GM10847 (cell line): ENCODE measurements around the gene DPP6.

Experiments
- POLR2A ChIP-seq: IDR thresholded peaks from 2 replicates; pipeline ENCODE4 v1.6.1; 2011; ENCODE audit not compliant: insufficient read length; ENCODE audit errors: extremely low read depth

The DPP6 gene

GRCh38 chr7:154907651-154908620 lies 855.7 kb downstream of the DPP6 start:
- no peak for TF ChIP-seq POLR2A

- no peak for TF ChIP-seq POLR2A
These were observed 857.3 kb downstream of the DPP6 start for GRCh38 chr7:154909241-154910105.

- TF ChIP-seq POLR2A = no peak
These were observed 857.9 kb downstream of the DPP6 start for GRCh38 chr7:154910125-154910524.

GRCh38 chr7:154910977-154911376 lies 858.8 kb downstream of the DPP6 start:
- no peak for TF ChIP-seq POLR2A

GRCh38 chr7:154911411-154911810 lies 859.2 kb downstream of the DPP6 start:
- TF ChIP-seq POLR2A = no peak

DNA sequence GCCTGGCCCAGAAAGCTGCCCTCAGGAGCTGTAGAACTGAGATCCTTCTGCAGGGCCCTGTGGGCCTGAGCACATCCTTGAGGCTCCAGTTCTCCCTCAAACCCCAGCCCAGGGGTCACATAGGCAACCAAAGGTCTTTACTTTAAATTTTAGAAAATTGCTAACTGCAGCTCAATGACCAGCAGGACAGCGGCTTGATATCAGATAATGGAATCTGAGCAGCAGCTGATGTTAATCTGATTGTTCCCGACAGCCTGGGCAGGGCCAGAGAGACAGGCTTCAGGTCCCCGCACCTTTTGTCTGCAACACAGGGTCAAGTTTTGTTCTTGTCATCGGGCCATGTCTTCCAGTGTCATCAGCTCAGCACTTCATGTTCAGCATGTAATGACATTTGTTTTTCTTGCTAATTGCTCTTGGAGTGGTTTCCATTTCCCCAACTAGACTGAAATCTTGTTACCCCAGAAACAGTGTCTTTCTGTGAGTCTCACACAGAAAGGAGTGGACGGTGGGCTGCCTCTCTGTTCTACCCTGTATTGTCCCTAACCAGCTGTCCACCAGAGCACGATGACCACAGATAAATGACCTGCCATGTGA lies 859.8 kb downstream of the DPP6 start:
- TF ChIP-seq POLR2A = no peak

DNA sequence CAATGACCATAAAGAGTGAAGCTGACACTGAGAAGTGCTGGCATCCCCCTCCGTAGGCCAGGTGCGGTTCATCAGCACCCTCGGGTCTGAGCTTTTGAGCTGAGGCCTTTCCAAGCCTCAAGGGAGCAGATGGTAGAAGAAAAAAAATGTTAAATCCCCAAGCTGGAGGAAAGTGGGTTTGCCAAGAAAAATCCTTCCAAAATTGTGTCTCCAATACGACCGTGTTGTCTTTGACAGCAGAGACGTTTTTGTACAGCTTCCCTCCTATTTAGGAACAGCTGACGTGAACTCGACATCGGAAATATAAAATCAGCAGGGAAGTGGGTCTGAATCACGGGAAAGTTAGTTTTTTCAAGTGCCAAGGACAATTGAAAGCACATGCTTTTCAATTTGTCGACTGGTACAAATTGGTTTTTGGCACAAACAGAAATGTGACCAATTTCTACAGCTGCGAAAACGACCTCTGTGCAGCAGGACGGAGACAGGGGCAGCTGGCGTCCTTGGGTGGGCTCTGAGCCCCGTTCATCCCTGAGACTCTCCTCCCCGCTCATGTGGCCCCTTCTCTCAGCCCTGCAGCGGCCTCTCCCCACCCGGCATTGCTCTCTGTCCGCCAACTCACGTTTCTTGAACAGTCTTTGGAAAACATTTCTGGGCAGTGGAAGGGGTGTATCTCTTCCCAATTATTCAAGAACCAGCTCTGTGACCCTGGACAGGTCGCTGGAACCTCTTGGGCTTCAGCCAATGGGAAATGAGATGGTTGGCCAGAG lies 860.9 kb downstream of the DPP6 start:
- no peak for TF ChIP-seq POLR2A

DNA sequence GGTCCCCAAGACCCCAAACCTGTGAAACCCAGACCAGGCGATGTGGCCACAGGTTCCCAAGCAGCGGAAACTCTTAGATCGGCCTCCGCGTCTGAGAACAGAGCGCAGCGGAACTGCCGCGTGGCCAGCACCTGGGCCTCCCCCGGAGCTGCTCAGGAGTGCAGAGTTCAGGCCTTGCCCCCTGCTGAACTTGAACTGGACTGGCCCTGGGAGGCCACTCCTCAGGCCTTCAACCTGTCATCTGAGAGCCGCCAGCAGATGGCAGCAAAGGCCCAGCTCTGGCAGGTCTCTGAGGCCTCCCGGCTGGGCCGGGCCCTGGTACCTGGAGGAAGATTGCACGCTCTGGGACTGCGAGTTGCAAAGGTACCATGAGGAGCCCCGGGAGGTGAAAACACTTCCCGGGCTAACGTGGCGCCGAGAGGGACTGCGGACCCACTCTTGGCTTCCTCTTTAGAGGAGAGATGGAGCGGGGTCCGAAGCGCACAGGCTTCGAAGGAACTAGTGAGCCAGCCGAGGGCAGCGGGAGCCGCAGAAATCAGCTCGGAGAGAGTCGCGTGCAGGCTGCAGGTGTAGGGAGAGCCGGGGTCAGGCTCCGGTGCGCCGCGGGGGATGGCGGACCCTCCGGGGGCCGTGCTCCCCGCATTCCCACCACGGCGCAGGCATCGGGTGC lies 861.6 kb downstream of the DPP6 start:
- TF ChIP-seq POLR2A = no peak

GRCh38 chr7:154914308-154914995 lies 862.3 kb downstream of the DPP6 start:
- no peak for TF ChIP-seq POLR2A

- TF ChIP-seq POLR2A = no peak
These were observed 862.8 kb downstream of the DPP6 start for GRCh38 chr7:154914996-154915380.

GRCh38 chr7:154915600-154915999 lies 863.4 kb downstream of the DPP6 start:
- TF ChIP-seq POLR2A = no peak

DNA sequence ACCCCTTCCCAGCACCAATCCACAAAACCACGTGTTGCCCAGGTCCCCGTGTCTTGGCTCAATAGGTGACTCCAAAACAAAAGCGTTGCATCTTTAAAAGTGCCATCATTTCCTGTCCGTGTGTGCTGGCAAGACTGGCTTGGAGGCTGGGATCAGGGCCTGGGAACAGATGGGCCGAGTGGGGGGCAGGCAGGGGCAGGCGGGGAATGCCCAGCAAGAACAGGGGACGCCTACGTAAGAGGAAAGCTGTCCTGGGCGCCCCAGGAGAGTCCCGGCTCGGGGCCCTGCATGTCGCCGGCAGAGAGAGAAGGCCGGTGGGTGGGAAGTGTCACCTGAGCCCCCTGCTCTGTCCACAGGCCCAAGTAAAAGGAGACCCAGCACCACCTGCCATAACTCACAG lies 864.2 kb downstream of the DPP6 start:
- TF ChIP-seq POLR2A = no peak

GRCh38 chr7:154916856-154917807 lies 864.9 kb downstream of the DPP6 start:
- TF ChIP-seq POLR2A = no peak

DNA sequence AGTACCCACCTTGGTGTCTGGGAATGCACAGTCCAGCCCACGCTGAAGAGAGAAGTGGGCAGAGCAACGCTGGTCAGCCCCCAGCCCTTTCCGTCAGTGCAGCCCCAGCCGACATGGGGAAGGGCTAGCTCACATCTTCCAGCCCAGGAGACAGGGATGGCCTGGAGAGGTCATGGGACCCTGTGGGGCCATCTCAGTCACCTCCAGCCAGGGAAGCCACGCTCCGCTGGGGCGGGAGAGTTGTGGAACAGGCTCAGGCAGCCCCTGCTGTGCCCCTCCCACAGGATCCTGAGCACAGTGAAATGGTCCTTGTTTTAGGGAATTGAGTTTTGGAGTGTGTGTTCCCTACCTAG lies 865.6 kb downstream of the DPP6 start:
- TF ChIP-seq POLR2A = no peak
